Activated CD4-positive, alpha-beta memory T cell treated with anti-CD3 and anti-CD28 coated beads, Interleukin-2, amount 10 ng/mL, durations not matched to agents 7 days and 5 days (primary cell): ENCODE data around the gene PDCD1. TPM values are rescaled to one million over a fixed set of nuclear protein-coding genes. Genes with fewer than 3 reads are reported as not detected.

Experiments
- CTCF ChIA-PET: fragments of 350-600 bp; sonication (Branson Sonifier 250); formaldehyde crosslinking; loops from one replicate; lab custom pipeline; 2021; ENCODE audit warnings: antibody characterized with exemption, inconsistent platforms; lab: Charles Lee
- POLR2A ChIA-PET: fragments of 350-600 bp; sonication (Branson Sonifier 250); formaldehyde crosslinking; loops from one replicate; lab custom pipeline; 2021; ENCODE audit warnings: antibody characterized with exemption; lab: Charles Lee
- DNase-seq: peaks from one replicate; pipeline ENCODE4 v3.0.0-alpha.2; 2020
- H3K27ac Mint-ChIP-seq: one replicate; pipeline ENCODE4 v1.8.0; 2021; ENCODE audit warnings: mild to moderate bottlenecking, mixed read lengths
- H3K27me3 Mint-ChIP-seq: one replicate; pipeline ENCODE4 v1.8.0; 2021; ENCODE audit warnings: mixed read lengths
- H3K36me3 Mint-ChIP-seq: one replicate; pipeline ENCODE4 v1.8.0; 2021; ENCODE audit warnings: low read depth, mixed read lengths
- H3K4me1 Mint-ChIP-seq: one replicate; pipeline ENCODE4 v1.8.0; 2021; ENCODE audit warnings: mixed read lengths
- H3K4me3 Mint-ChIP-seq: one replicate; pipeline ENCODE4 v1.8.0; 2021; ENCODE audit warnings: mild to moderate bottlenecking, mixed read lengths
- H3K9me3 Mint-ChIP-seq: one replicate; pipeline ENCODE4 v1.8.0; 2021; ENCODE audit warnings: mixed read lengths
- total RNA-seq, 2 experiments: library from RNA; stranded (reverse); gene quantifications; one replicate each; pipeline ENCODE4 v1.2.3, GENCODE V29; 2021

PDCD1 gene
- total RNA-seq, 2 experiments from 2014 or later: 17.2 to 17.9 TPM

GRCh38 chr2:241846406-241846805 lies 12.3 kb downstream of the PDCD1 start:
- CTCF ChIA-PET: interaction anchor here (1.1 to 2.3 kb wide), 2 partner anchors 12 to 13 kb away, joined by 3 to 12 read pairs; partner anchors contain the start of gene PDCD1
- Mint-ChIP-seq H3K36me3 (peaks cover 4% of the 10 kb centered on the region), H3K27me3 (peaks cover 25% of the 10 kb centered on the region), H3K27ac (peak overlapping the region; percentile 59), H3K4me3 (peak overlapping the region; percentile 14), H3K9me3 (no peaks in the 10 kb centered on the region), H3K4me1 (peaks cover 35% of the 10 kb centered on the region)
- peak; percentile 15 for DNase-seq
- POLR2A ChIA-PET: interaction anchor here (1.0 to 3.3 kb wide), 3 partner anchors 83 to 160 kb away, joined by 4 to 26 read pairs (median 4); partner anchors contain the start of genes D2HGDH and DTYMK

- Mint-ChIP-seq H3K4me1 (peaks cover 35% of the 10 kb centered on the region), H3K9me3 (no peaks in the 10 kb centered on the region), H3K27ac (peak overlapping the region; percentile 21), H3K4me3 (peak overlapping the region; percentile 68), H3K36me3 (peaks cover 4% of the 10 kb centered on the region), H3K27me3 (peaks cover 32% of the 10 kb centered on the region)
- POLR2A ChIA-PET: interaction anchor here (0.7 to 3.3 kb wide), 10 partner anchors 10 to 158 kb away, joined by 3 to 26 read pairs (median 4); partner anchors contain the start of genes D2HGDH, DTYMK and PDCD1
- CTCF ChIA-PET: interaction anchor here (0.7 to 2.3 kb wide), 9 partner anchors 9 to 158 kb away, joined by 3 to 12 read pairs (median 4); partner anchors contain the start of genes D2HGDH, DTYMK and PDCD1
- peak; percentile 14 for DNase-seq
Observed at GRCh38 chr2:241844831-241845578, 13.7 kb downstream of the PDCD1 start.

DNA sequence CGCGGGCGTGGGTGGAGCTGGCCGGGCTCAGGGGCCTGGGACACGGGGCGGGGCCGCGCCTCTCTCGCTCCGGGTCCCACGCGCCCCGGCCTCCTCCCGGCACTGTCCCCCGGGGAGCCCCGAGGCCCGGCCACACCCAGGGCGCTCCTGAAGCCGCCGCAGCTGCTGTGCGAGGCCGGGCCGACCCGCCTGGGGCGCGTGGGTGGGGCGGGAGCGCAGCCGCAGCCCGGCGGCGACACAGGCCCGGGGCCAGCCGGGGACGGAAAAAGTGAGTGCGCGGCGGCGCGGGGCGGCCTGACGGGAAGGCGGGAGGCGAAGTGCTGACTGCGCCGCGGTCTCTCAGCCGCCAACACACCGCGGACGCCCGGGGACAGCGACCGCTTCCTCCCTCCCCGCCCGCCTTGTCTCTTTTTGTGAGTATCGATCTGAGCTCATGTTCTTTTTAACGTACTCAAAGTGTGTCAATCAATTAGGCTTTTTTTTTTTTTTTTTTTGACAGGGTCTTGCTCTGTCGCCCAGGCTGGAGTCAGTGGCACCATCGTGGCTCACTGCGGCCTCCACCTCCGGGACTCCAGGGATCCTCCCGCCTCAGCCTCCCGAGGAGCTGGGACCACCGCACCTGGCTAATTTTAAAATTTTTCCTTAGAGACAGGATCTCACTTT lies 14.5 kb downstream of the PDCD1 start:
- peak overlapping the region; percentile 63 for H3K27ac Mint-ChIP-seq
- H3K27me3 Mint-ChIP-seq: peaks cover 36% of the 10 kb centered on the region
- no peaks in the 10 kb centered on the region for H3K9me3 Mint-ChIP-seq
- H3K36me3 Mint-ChIP-seq: peaks cover 4% of the 10 kb centered on the region
- POLR2A ChIA-PET: interaction anchor here (0.7 to 3.3 kb wide), 9 partner anchors 9 to 157 kb away, joined by 3 to 26 read pairs (median 5); partner anchors contain the start of genes DTYMK and PDCD1
- CTCF ChIA-PET: interaction anchor here (0.6 to 2.3 kb wide), 10 partner anchors 9 to 802 kb away, joined by 3 to 12 read pairs (median 4); partner anchors contain the start of genes D2HGDH and DTYMK
- DNase-seq: peak; percentile 87
- H3K4me1 Mint-ChIP-seq: peaks cover 35% of the 10 kb centered on the region
- H3K4me3 Mint-ChIP-seq: peak overlapping the region; percentile 68

GRCh38 chr2:241843321-241844065 lies 15.2 kb downstream of the PDCD1 start:
- H3K27ac Mint-ChIP-seq: peak overlapping the region; percentile 32
- H3K4me3 Mint-ChIP-seq: peak overlapping the region; percentile 59
- peaks cover 4% of the 10 kb centered on the region for H3K36me3 Mint-ChIP-seq
- ChIA-PET POLR2A (interaction anchor here (0.7 to 3.3 kb wide), 7 partner anchors 16 to 157 kb away, joined by 3 to 26 read pairs (median 5); partner anchors contain the start of genes DTYMK, ING5 and PDCD1), CTCF (interaction anchor here (0.6 to 1.3 kb wide), 5 partner anchors 13 to 801 kb away, joined by 3 to 5 read pairs (median 4); partner anchors contain the start of gene DTYMK)
- peak; percentile 16 for DNase-seq
- peaks cover 39% of the 10 kb centered on the region for H3K27me3 Mint-ChIP-seq
- no peaks in the 10 kb centered on the region for H3K9me3 Mint-ChIP-seq
- peaks cover 35% of the 10 kb centered on the region for H3K4me1 Mint-ChIP-seq

GRCh38 chr2:241842620-241843211 lies 16.0 kb downstream of the PDCD1 start:
- no peaks in the 10 kb centered on the region for H3K9me3 Mint-ChIP-seq
- peak; percentile 62 for DNase-seq
- H3K4me3 Mint-ChIP-seq: peak overlapping the region; percentile 59
- ChIA-PET POLR2A (interaction anchor here (0.7 to 1.7 kb wide), 3 partner anchors 26 to 141 kb away, joined by 3 to 4 read pairs (median 3); partner anchors contain the start of gene ING5), CTCF (no interaction called here)
- peaks cover 4% of the 10 kb centered on the region for H3K36me3 Mint-ChIP-seq
- peaks cover 35% of the 10 kb centered on the region for H3K4me1 Mint-ChIP-seq
- peak overlapping the region; percentile 32 for H3K27ac Mint-ChIP-seq
- H3K27me3 Mint-ChIP-seq: peaks cover 46% of the 10 kb centered on the region

- Mint-ChIP-seq H3K9me3 (no peaks in the 10 kb centered on the region), H3K4me3 (no peak overlapping the region), H3K4me1 (peaks cover 35% of the 10 kb centered on the region), H3K27me3 (peaks cover 53% of the 10 kb centered on the region), H3K36me3 (peaks cover 4% of the 10 kb centered on the region), H3K27ac (no peak overlapping the region)
- CTCF ChIA-PET: no interaction called here
- POLR2A ChIA-PET: interaction anchor here (1.7 kb wide), 1 partner anchor 27 kb away, joined by 4 read pairs; no protein-coding TSS in a partner anchor
- DNase-seq: no peak
Observed at GRCh38 chr2:241842067-241842415, 16.7 kb downstream of the PDCD1 start.

GRCh38 chr2:241841181-241842066 lies 17.3 kb downstream of the PDCD1 start:
- no peaks in the 10 kb centered on the region for H3K9me3 Mint-ChIP-seq
- peaks cover 56% of the 10 kb centered on the region for H3K27me3 Mint-ChIP-seq
- DNase-seq: peak; percentile 12
- POLR2A ChIA-PET: interaction anchor here (0.9 to 1.7 kb wide), 3 partner anchors 27 to 78 kb away, joined by 3 to 7 read pairs (median 4); no protein-coding TSS in a partner anchor
- H3K27ac Mint-ChIP-seq: no peak overlapping the region
- CTCF ChIA-PET: no interaction called here
- no peak overlapping the region for H3K4me3 Mint-ChIP-seq
- H3K4me1 Mint-ChIP-seq: peaks cover 32% of the 10 kb centered on the region
- peaks cover 4% of the 10 kb centered on the region for H3K36me3 Mint-ChIP-seq

DNA sequence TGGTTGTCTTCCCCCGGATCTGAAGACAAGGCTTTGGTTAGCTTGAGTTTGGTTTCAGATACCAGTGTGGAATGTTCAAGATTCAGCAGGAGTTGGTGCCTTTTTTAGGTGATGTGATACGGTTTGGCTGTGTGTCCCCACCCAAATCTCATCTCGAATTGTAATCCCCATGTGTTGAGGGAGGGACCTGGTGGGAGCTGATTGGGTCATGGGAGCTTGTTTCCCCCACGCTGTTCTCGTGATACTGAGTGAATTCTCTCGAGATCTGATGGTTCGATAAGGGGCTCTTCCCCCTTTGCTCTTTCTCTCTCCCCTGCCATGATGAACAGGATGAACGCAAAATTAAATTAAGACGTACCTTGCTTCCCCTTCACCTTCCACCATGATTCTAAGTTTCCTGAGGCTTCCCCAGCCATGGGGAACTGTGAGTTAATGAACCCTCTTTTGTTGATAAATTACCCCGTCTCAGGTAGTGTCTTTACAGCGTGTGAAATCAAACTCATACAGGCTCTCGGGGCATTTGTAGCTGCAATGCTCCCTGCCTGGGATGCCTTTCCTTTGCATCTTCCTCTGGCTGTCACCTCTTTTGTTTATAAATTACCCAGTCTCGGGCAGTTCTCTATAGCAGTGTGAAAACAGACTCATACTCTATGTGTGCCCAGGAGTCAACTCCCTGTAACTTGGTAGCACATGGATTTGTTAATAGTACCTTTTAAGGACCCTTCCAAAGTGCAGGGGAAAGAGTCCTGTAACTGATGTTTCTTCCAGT lies 21.3 kb downstream of the PDCD1 start:
- Mint-ChIP-seq H3K27ac (no peak overlapping the region), H3K27me3 (peaks cover 62% of the 10 kb centered on the region), H3K36me3 (no peaks in the 10 kb centered on the region), H3K4me3 (no peak overlapping the region), H3K9me3 (no peaks in the 10 kb centered on the region), H3K4me1 (peaks cover 8% of the 10 kb centered on the region)
- ChIA-PET POLR2A (interaction anchor here (1.0 kb wide), 1 partner anchor 23 kb away, joined by 3 read pairs; no protein-coding TSS in a partner anchor), CTCF (interaction anchor here (0.7 to 1.0 kb wide), 3 partner anchors 31 to 74 kb away, joined by 3 read pairs; no protein-coding TSS in a partner anchor)
- DNase-seq: peak; percentile 7

DNA sequence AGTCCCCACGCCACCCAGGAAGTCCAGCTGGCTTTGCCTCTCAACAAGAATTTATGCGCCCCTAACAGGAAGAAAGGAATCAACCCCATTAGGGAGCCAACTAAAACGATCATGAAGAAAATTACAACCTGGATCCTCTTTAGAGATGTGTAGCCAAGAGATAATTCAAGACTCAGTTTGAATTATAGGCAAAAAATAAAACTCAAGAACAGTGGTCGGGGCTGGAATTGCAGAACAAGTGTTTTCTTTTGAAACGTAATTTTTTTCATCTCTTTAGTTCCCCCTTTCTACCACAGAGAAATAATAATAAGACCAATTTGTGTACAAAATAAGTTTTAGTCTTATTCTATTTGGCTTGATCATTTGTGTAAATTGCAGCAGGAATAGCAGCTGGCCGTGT lies 22.4 kb downstream of the PDCD1 start:
- no peak overlapping the region for H3K27ac Mint-ChIP-seq
- no peak for DNase-seq
- H3K4me1 Mint-ChIP-seq: peaks cover 8% of the 10 kb centered on the region
- peaks cover 68% of the 10 kb centered on the region for H3K27me3 Mint-ChIP-seq
- ChIA-PET POLR2A (no interaction called here), CTCF (interaction anchor here (0.9 to 1.2 kb wide), 3 partner anchors 8 to 73 kb away, joined by 3 read pairs; no protein-coding TSS in a partner anchor)
- H3K36me3 Mint-ChIP-seq: no peaks in the 10 kb centered on the region
- H3K4me3 Mint-ChIP-seq: no peak overlapping the region
- H3K9me3 Mint-ChIP-seq: no peaks in the 10 kb centered on the region

DNA sequence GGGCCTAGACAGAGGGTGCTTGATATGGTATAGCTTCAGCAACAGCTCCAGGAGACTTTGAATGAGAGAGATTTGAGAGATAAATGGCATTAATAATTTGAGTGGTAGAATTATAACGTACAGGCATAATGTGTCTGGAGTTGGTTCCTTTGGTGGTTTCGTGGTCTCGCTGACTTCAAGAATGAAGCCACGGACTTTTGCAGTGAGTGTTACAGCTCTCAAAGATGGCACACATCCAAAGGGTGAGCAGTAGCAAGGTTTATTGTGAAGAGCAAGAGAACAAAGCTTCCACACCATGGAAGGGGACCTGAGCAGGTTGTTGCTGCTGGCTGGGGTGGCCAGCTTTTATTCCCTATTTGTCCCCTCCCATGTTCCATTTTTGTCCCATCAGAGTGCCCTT lies 23.1 kb downstream of the PDCD1 start:
- peaks cover 8% of the 10 kb centered on the region for H3K4me1 Mint-ChIP-seq
- H3K4me3 Mint-ChIP-seq: no peak overlapping the region
- DNase-seq: peak; percentile 16
- H3K36me3 Mint-ChIP-seq: no peaks in the 10 kb centered on the region
- H3K9me3 Mint-ChIP-seq: no peaks in the 10 kb centered on the region
- CTCF ChIA-PET: interaction anchor here (1.2 kb wide), 1 partner anchor 9 kb away, joined by 3 read pairs; no protein-coding TSS in a partner anchor
- POLR2A ChIA-PET: no interaction called here
- peaks cover 69% of the 10 kb centered on the region for H3K27me3 Mint-ChIP-seq
- no peak overlapping the region for H3K27ac Mint-ChIP-seq
